Type B pancreatic cell (in vitro differentiated cells): ENCODE data around the gene USE1. TPM values are rescaled to one million over a fixed set of nuclear protein-coding genes. Genes with fewer than 3 reads are reported as not detected.

Experiments used
- DNase-seq: peaks from one replicate; pipeline ENCODE4 v3.0.0; 2021; ENCODE audit warnings: mixed read lengths; ENCODE audit not compliant: unreplicated experiment; ENCODE audit errors: extremely low spot score
- H3K27ac Mint-ChIP-seq: 2 replicates; pipeline ENCODE4 v1.8.0; 2021; ENCODE audit warnings: mild to moderate bottlenecking, mixed read lengths
- H3K27me3 Mint-ChIP-seq: 2 replicates; pipeline ENCODE4 v1.8.0; 2021; ENCODE audit warnings: mixed read lengths
- H3K36me3 Mint-ChIP-seq: 2 replicates; pipeline ENCODE4 v1.8.0; 2021; ENCODE audit warnings: mixed read lengths
- H3K4me1 Mint-ChIP-seq: one replicate; pipeline ENCODE4 v1.8.0; 2021; ENCODE audit warnings: mixed read lengths; ENCODE audit not compliant: unreplicated experiment
- H3K4me3 Mint-ChIP-seq: 2 replicates; pipeline ENCODE4 v1.8.0; 2021; ENCODE audit warnings: mild to moderate bottlenecking, mixed read lengths
- H3K9me3 Mint-ChIP-seq: 2 replicates; pipeline ENCODE4 v1.8.0; 2021; ENCODE audit warnings: mixed read lengths
- CTCF ChIP-seq: fragments of 200-600 bp; sonication (generic); conservative IDR thresholded peaks from 2 replicates; pipeline ENCODE4 v1.5.0; 2021; ENCODE audit warnings: antibody characterized with exemption, mild to moderate bottlenecking
- total RNA-seq: library from RNA; stranded (reverse); gene quantifications from 2 replicates; pipeline ENCODE4 v1.2.1, GENCODE V29; 2021; ENCODE audit warnings: low replicate concordance

USE1 gene
- total RNA-seq, 1 donor from 2014 or later, result 22.3 TPM

DNA sequence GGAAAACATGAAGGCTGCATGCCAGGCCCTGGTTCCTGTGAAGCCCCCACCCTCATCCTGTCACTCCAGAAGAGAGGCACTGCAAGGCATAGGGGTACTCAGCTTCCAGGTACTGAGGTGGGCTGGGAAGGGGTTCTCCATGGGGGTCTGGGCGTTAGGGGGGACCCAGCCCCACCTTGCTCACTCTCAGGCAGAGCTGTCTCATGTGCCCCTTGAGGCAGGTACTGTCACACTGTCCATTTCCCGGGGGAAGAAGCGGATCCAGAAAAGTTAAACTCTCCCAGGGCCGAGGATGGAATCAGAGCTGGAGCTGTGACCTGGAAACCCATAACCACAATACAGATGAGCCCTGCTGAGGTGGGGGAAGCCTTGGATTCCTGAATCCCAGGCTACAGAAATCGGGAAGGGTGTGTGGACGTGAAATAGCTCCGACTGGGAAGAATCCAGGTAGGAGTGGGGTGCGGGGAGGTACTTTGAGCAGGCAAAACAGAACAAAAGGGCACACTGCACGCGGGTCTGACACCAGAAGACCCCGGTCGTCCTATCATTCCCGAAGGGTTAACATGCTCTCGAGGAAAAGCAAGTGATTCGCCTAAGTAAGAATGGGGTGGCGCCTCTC, 540 bp upstream of the USE1 start:
- Mint-ChIP-seq H3K27ac (peak overlapping the region; percentile 97), H3K9me3 (no peaks in the 10 kb centered on the region), H3K4me1 (peaks cover 8% of the 10 kb centered on the region), H3K4me3 (peak overlapping the region; percentile 96), H3K27me3 (no peaks in the 10 kb centered on the region), H3K36me3 (peaks cover 7% of the 10 kb centered on the region)
- TF ChIP-seq CTCF, result no peak
- DNase-seq, result no peak

DNA sequence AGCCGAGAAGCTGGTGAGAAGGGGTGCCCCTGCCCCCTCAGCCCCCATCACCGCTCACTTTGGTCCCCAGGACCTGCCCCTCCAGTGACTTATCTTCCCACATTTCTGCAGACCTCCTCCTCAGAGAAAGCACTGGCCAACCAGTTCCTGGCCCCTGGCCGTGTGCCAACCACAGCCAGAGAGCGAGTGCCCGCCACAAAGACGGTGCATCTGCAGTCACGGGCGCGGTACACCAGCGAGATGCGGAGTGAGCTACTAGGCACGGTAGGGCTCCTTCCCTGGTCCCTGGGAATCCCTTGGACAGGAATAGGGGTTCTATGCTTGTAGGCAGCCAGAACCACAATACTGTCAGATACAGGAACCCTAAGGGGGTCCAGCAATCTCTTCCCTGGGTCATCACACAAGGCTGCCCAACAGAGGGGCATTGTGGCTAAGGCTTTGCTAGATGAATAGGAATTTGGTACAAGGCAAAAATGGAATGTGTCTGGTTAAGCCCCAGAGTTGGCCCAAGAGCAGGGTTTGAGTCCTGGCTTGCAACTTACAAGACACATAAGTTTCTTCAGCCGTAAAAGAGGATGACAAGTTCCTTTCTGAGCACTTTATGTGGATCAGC, 1.0 kb downstream of the USE1 start:
- Mint-ChIP-seq H3K27me3 (no peaks in the 10 kb centered on the region), H3K36me3 (peaks cover 7% of the 10 kb centered on the region), H3K4me1 (peaks cover 8% of the 10 kb centered on the region), H3K9me3 (no peaks in the 10 kb centered on the region), H3K4me3 (peak overlapping the region; percentile 96), H3K27ac (no peak overlapping the region)
- no peak for TF ChIP-seq CTCF
- no peak for DNase-seq

GRCh38 chr19:17219286-17219685, 4.1 kb downstream of the USE1 start:
- peaks cover 8% of the 10 kb centered on the region for H3K4me1 Mint-ChIP-seq
- peaks cover 7% of the 10 kb centered on the region for H3K36me3 Mint-ChIP-seq
- no peak for TF ChIP-seq CTCF
- no peaks in the 10 kb centered on the region for H3K9me3 Mint-ChIP-seq
- no peak overlapping the region for H3K4me3 Mint-ChIP-seq
- H3K27me3 Mint-ChIP-seq, result no peaks in the 10 kb centered on the region
- H3K27ac Mint-ChIP-seq, result no peak overlapping the region
- DNase-seq, result no peak

DNA sequence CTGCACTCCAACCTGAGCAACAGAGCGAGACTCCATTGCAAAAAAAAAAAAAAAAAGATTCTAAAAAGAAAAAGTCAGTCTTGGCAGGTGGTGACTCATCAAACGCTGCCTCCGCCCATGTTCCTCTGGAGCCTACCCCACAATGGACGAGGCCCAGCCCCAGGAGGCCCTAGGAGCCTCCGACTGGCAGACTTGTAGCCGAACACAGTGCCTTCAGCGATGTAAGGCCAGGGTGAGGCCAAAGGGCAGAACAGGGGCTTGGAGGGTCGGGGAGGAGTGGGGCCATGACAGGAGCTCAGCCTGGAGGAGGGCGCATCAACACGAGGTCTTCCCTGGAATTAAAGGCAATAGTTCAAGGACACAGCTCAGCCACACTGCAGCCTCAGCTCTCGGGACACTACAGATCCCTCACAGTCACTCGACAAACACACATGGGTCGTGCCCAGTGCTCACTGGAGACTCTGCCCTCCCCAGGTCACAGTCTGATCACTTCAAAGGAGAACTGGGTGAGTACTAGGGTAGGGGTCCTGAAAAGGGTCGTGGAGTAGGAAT, 5.1 kb downstream of the USE1 start:
- H3K4me3 Mint-ChIP-seq, result no peak overlapping the region
- no peaks in the 10 kb centered on the region for H3K9me3 Mint-ChIP-seq
- peaks cover under 1% of the 10 kb centered on the region for H3K4me1 Mint-ChIP-seq
- no peak for TF ChIP-seq CTCF
- DNase-seq, result no peak
- no peaks in the 10 kb centered on the region for H3K27me3 Mint-ChIP-seq
- H3K36me3 Mint-ChIP-seq, result peaks cover 3% of the 10 kb centered on the region
- H3K27ac Mint-ChIP-seq, result peak overlapping the region; percentile 50

GRCh38 chr19:17225053-17225452, 9.9 kb downstream of the USE1 start:
- no peaks in the 10 kb centered on the region for H3K4me1 Mint-ChIP-seq
- no peak overlapping the region for H3K4me3 Mint-ChIP-seq
- TF ChIP-seq CTCF, result no peak
- DNase-seq, result no peak
- H3K9me3 Mint-ChIP-seq, result no peaks in the 10 kb centered on the region
- no peak overlapping the region for H3K27ac Mint-ChIP-seq
- H3K36me3 Mint-ChIP-seq, result no peaks in the 10 kb centered on the region
- no peaks in the 10 kb centered on the region for H3K27me3 Mint-ChIP-seq
